ENCODE results near the gene XRCC5.

DNA sequence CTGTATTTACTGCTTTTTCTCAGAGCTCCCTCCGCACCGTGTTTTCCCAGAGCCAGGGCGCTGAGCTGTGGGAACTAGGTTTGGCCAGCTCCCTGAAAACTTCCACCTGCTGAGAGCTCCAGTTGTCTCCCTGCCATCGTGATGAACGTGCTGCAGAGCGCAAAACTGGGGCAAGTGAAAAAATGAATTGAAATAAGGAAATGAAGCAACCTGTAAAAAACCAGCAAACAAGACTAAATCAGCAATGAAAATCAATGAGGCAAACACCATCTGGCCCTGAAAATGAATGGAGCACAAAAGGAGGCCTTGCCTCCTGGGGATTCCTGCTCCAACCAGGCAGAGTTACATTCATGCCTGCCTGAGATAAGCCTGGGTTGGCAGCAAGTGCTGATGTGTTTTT, 133.2 kb downstream of the XRCC5 start:
- TF ChIP-seq, protein P1, sequence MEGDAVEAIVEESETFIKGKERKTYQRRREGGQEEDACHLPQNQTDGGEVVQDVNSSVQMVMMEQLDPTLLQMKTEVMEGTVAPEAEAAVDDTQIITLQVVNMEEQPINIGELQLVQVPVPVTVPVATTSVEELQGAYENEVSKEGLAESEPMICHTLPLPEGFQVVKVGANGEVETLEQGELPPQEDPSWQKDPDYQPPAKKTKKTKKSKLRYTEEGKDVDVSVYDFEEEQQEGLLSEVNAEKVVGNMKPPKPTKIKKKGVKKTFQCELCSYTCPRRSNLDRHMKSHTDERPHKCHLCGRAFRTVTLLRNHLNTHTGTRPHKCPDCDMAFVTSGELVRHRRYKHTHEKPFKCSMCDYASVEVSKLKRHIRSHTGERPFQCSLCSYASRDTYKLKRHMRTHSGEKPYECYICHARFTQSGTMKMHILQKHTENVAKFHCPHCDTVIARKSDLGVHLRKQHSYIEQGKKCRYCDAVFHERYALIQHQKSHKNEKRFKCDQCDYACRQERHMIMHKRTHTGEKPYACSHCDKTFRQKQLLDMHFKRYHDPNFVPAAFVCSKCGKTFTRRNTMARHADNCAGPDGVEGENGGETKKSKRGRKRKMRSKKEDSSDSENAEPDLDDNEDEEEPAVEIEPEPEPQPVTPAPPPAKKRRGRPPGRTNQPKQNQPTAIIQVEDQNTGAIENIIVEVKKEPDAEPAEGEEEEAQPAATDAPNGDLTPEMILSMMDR (IDR thresholded peaks at IDR 0.05), result no peak
- TF ChIP-seq POLR2A (IDR thresholded peaks at IDR 0.05), result no peak
